H9 (cell line): Measurements from ENCODE around the gene MAPK4. TPM values are rescaled to one million over a fixed set of nuclear protein-coding genes. Genes with fewer than 3 reads are reported as not detected.
A peak's percentile ranks its signal among the peaks of the same experiment; 100 is the strongest.

Experiments used
- DNase-seq: peaks from one replicate; pipeline ENCODE4 v3.0.0-alpha.2; 2017
- H2AFZ ChIP-seq: one replicate; pipeline ENCODE4 v1.6.1; 2013; ENCODE audit warnings: mild to moderate bottlenecking, low read length, control low read depth, moderate library complexity
- H2AK5ac ChIP-seq: 2 replicates; pipeline ENCODE4 v1.6.1; 2013; ENCODE audit warnings: low read length, control low read depth, mixed read lengths; ENCODE audit not compliant: insufficient read length
- H2BK120ac ChIP-seq: one replicate; pipeline ENCODE4 v1.6.1; 2013; ENCODE audit warnings: low read depth, mild to moderate bottlenecking, low read length, control low read depth, inconsistent platforms; ENCODE audit not compliant: poor library complexity, severe bottlenecking
- H2BK12ac ChIP-seq: 2 replicates; pipeline ENCODE4 v1.6.1; 2013; ENCODE audit warnings: low read length, control low read depth, mixed read lengths, low read depth; ENCODE audit not compliant: insufficient read length
- H2BK15ac ChIP-seq: 2 replicates; pipeline ENCODE4 v1.6.1; 2013; ENCODE audit warnings: low read depth, low read length, control low read depth
- H2BK20ac ChIP-seq: one replicate; pipeline ENCODE4 v1.6.1; 2013; ENCODE audit warnings: low read depth, mild to moderate bottlenecking, low read length, control low read depth, inconsistent platforms; ENCODE audit not compliant: poor library complexity, severe bottlenecking
- H2BK5ac ChIP-seq: 2 replicates; pipeline ENCODE4 v1.6.1; 2013; ENCODE audit warnings: low read length, control low read depth, mixed read lengths; ENCODE audit not compliant: insufficient read length
- H3K14ac ChIP-seq: 2 replicates; pipeline ENCODE4 v1.6.1; 2013; ENCODE audit warnings: low read length, control low read depth; ENCODE audit not compliant: insufficient read depth
- H3K18ac ChIP-seq: 2 replicates; pipeline ENCODE4 v1.6.1; 2013; ENCODE audit warnings: low read depth, mild to moderate bottlenecking, mixed read lengths, low read length, control low read depth; ENCODE audit not compliant: insufficient read length
- H3K23ac ChIP-seq: 2 replicates; pipeline ENCODE4 v1.6.1; 2013; ENCODE audit warnings: low read length, control low read depth, mixed read lengths, low read depth; ENCODE audit not compliant: insufficient read length
- H3K23me2 ChIP-seq: 2 replicates; pipeline ENCODE4 v1.6.1; 2013; ENCODE audit warnings: low read depth, mild to moderate bottlenecking, mixed read lengths, low read length, control low read depth; ENCODE audit not compliant: insufficient read length, poor library complexity, severe bottlenecking
- H3K27ac ChIP-seq: 2 replicates; pipeline ENCODE4 v1.5.1; 2013; ENCODE audit warnings: low read length, control low read depth, mixed read lengths, low read depth; ENCODE audit not compliant: insufficient read length
- H3K27me3 ChIP-seq: 2 replicates; pipeline ENCODE4 v1.6.1; 2013; ENCODE audit warnings: low read length, control low read depth, inconsistent platforms; ENCODE audit not compliant: insufficient read depth
- H3K4ac ChIP-seq: 2 replicates; pipeline ENCODE4 v1.6.1; 2013; ENCODE audit warnings: low read depth, mild to moderate bottlenecking, control low read depth, inconsistent platforms, low read length, moderate library complexity
- H3K4me1 ChIP-seq: 2 replicates; pipeline ENCODE4 v1.6.1; 2013; ENCODE audit warnings: low read length, control low read depth, inconsistent platforms; ENCODE audit not compliant: insufficient read depth
- H3K4me2 ChIP-seq: 2 replicates; pipeline ENCODE4 v1.6.1; 2013; ENCODE audit warnings: low read length, control low read depth, mixed read lengths; ENCODE audit not compliant: insufficient read length, insufficient read depth
- H3K56ac ChIP-seq: 2 replicates; pipeline ENCODE4 v1.6.1; 2013; ENCODE audit warnings: low read depth, mild to moderate bottlenecking, mixed read lengths, low read length, control low read depth; ENCODE audit not compliant: insufficient read length
- H3K79me1 ChIP-seq: 2 replicates; pipeline ENCODE4 v1.6.1; 2013; ENCODE audit warnings: low read depth, mild to moderate bottlenecking, moderate library complexity, low read length, control low read depth, inconsistent platforms; ENCODE audit not compliant: insufficient read depth, poor library complexity, severe bottlenecking
- H3K79me2 ChIP-seq: 2 replicates; pipeline ENCODE4 v1.6.1; 2013; ENCODE audit warnings: low read length, control low read depth, inconsistent platforms; ENCODE audit not compliant: insufficient read depth
- H3K9ac ChIP-seq: 2 replicates; pipeline ENCODE4 v1.6.1; 2013; ENCODE audit warnings: low read length, control low read depth, mixed read lengths; ENCODE audit not compliant: insufficient read length; ENCODE audit errors: extremely low read depth
- H3K9me3 ChIP-seq: one replicate; pipeline ENCODE4 v1.6.1; 2013; ENCODE audit warnings: low read depth, low read length, inconsistent platforms; ENCODE audit not compliant: control insufficient read depth
- H3T11ph ChIP-seq: one replicate; pipeline ENCODE4 v1.6.1; 2013; ENCODE audit warnings: mild to moderate bottlenecking, low read length, control low read depth, inconsistent platforms
- H4K20me1 ChIP-seq: one replicate; pipeline ENCODE4 v1.6.1; 2013; ENCODE audit not compliant: control insufficient read depth, insufficient read length, insufficient read depth
- H4K5ac ChIP-seq: 2 replicates; pipeline ENCODE4 v1.6.1; 2013; ENCODE audit warnings: low read depth, mild to moderate bottlenecking, mixed read lengths, low read length, control low read depth; ENCODE audit not compliant: insufficient read length
- H4K8ac ChIP-seq: replicated peaks from 2 replicates; pipeline ENCODE4 v1.6.1; 2013; ENCODE audit warnings: low read length, control low read depth, mixed read lengths, low read depth; ENCODE audit not compliant: insufficient read length
- H4K91ac ChIP-seq: 2 replicates; pipeline ENCODE4 v1.6.1; 2013; ENCODE audit warnings: low read depth, mild to moderate bottlenecking, moderate library complexity, mixed read lengths, low read length, control low read depth; ENCODE audit not compliant: insufficient read length
- H3K27ac Mint-ChIP-seq, 3 experiments: 2 replicates in 2 of 3; 3 replicates in 1 of 3; pipeline ENCODE4 v1.8.0; 2020 to 2021; ENCODE audit warnings: mixed read lengths in 3 of 3, mild to moderate bottlenecking in 1 of 3, moderate library complexity in 1 of 3
- H3K27me3 Mint-ChIP-seq: 2 replicates; pipeline ENCODE4 v1.8.0; 2021; ENCODE audit warnings: low read depth, mild to moderate bottlenecking, moderate library complexity, mixed read lengths
- H3K36me3 Mint-ChIP-seq, 3 experiments: 2 replicates in 2 of 3; 3 replicates in 1 of 3; pipeline ENCODE4 v1.8.0; 2020 to 2021; ENCODE audit warnings: low read depth in 3 of 3, mixed read lengths in 3 of 3; ENCODE audit not compliant: insufficient read depth in 1 of 3
- H3K4me1 Mint-ChIP-seq, 2 experiments: 2 replicates each; pipeline ENCODE4 v1.8.0; 2020; ENCODE audit warnings: mixed read lengths in 2 of 2
- H3K4me3 Mint-ChIP-seq, 2 experiments: 2 replicates in 1 of 2; 3 replicates in 1 of 2; pipeline ENCODE4 v1.8.0; 2020 to 2021; ENCODE audit warnings: mild to moderate bottlenecking in 2 of 2, mixed read lengths in 2 of 2, moderate library complexity in 1 of 2
- H3K9me3 Mint-ChIP-seq, 2 experiments: 2 replicates in 1 of 2; 3 replicates in 1 of 2; pipeline ENCODE4 v1.8.0; 2020; ENCODE audit warnings: mild to moderate bottlenecking in 2 of 2, mixed read lengths in 2 of 2, moderate library complexity in 1 of 2
- CTCF ChIP-seq: fragments of 200-600 bp; sonication (generic); conservative IDR thresholded peaks from 3 replicates; pipeline ENCODE4 v1.8.0; 2021; ENCODE audit warnings: antibody characterized with exemption, mild to moderate bottlenecking
- WGBS: extraction: QIAGEN DNeasy Blood & Tissue Kit; methylation state at CpG from one replicate; pipeline ENCODE4 v1.1.7; 2013; ENCODE audit warnings: missing lambda C conversion rate, low lambda C conversion rate, mixed read lengths; ENCODE audit not compliant: insufficient read length; ENCODE audit errors: extremely low coverage; 5-methylcytosine and 5-hydroxymethylcytosine counted together
- total RNA-seq: library from RNA; stranded (reverse); gene quantifications from 2 replicates; pipeline ENCODE4 v1.2.1, GENCODE V29; 2021

MAPK4 gene
- total RNA-seq, 1 experiment from 2014 or later, result 1.6 TPM

GRCh38 chr18:50696436-50696835, 136.5 kb downstream of the MAPK4 start:
- H4K8ac ChIP-seq, result no peak overlapping the region
- H2BK12ac ChIP-seq, result no peak overlapping the region
- no peak overlapping the region for H4K91ac ChIP-seq
- H3K56ac ChIP-seq, result no peak overlapping the region
- H3K27me3 ChIP-seq, result no peaks in the 10 kb centered on the region
- no peak overlapping the region for H3K14ac ChIP-seq
- no peak overlapping the region for H3K18ac ChIP-seq
- no peaks in the 10 kb centered on the region for H3K23me2 ChIP-seq
- H3K9me3 ChIP-seq, result no peaks in the 10 kb centered on the region
- H3K27ac ChIP-seq, result no peak overlapping the region
- WGBS, result no CpG with 5 or more reads among the region's 7 CpGs
- no peak for DNase-seq
- no peak for TF ChIP-seq CTCF
- H2BK15ac ChIP-seq, result no peak overlapping the region
- H3K27ac Mint-ChIP-seq, result peak overlapping the region in 2 of 3 experiments; percentile 5 to 39; a peak in 3 of 7 replicates
- H4K20me1 ChIP-seq, result no peaks in the 10 kb centered on the region
- peaks cover 8% of the 10 kb centered on the region; the same call in 1 of the 2 replicates for H3K4me1 ChIP-seq
- no peak overlapping the region for H3K4ac ChIP-seq
- H2BK20ac ChIP-seq, result no peak overlapping the region
- no peaks in the 10 kb centered on the region for H3K79me1 ChIP-seq
- H2AK5ac ChIP-seq, result no peak overlapping the region
- no peak overlapping the region for H3K4me2 ChIP-seq
- no peak overlapping the region for H2BK120ac ChIP-seq
- peaks cover 36% of the 10 kb centered on the region in 2 experiments for H3K4me1 Mint-ChIP-seq
- no peaks in the 10 kb centered on the region for H3K9me3 Mint-ChIP-seq
- no peak overlapping the region for H3K23ac ChIP-seq
- H3T11ph ChIP-seq, result no peak overlapping the region
- H3K9ac ChIP-seq, result no peak overlapping the region
- H3K79me2 ChIP-seq, result no peaks in the 10 kb centered on the region
- H2AFZ ChIP-seq, result no peak overlapping the region
- peak overlapping the region in 1 of 2 experiments; percentile 7; a peak in 1 of 5 replicates for H3K4me3 Mint-ChIP-seq
- H2BK5ac ChIP-seq, result no peak overlapping the region
- H4K5ac ChIP-seq, result no peak overlapping the region
- H3K27me3 Mint-ChIP-seq, result no peaks in the 10 kb centered on the region
- H3K36me3 Mint-ChIP-seq, result no peaks in the 10 kb centered on the region
